ENCODE data around the gene ADGRL3.

ADGRL3 gene

DNA sequence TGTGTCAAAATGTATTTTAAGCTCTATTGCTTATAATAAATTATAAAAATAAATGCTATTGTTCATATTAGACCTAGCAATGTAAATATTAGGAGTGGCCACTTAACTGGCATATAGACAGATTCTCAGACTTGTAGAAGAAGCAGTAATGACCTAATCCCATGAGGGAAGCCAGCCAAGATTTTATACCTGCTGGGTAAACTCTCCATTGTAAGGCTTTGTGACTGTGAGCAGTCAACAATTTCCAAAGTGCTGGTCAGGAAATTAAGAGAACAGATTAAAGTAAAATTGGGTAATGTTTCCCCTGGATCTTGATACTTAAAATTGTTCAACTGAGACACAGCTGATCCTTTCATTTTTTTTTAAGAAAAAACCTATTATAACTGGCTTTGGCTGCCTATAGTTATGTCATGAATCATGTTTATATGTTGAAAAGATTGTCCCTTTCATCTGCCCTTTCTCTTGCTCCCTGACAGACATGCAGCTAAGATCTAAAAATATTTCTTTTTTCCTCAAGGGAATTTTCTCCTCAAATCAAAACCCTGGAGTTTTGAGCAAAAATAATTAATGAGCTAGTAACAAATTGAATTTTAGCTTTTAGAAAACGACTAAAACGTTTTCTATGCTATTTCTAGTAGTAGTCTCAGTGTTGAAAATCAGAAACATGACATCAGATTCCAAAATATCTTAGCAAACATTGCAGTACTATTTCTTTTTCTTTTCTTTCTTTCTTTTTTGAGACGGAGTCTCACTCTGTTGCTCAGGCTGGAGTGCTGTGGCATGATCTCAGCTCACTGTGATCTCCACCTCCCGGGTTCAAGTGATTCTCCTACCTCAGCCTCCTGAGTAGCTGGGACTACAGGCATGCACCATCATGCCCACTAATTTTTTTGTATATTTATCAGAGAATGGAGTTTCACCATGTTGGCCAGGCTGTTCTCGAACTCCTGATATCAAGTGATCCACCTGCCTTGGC lies 77.9 kb downstream of the ADGRL3 start:
- DNase-seq = no peak
- H3K9me3 Mint-ChIP-seq = no peaks in the 10 kb centered on the region
- no peaks in the 10 kb centered on the region for H3K27me3 Mint-ChIP-seq
- H3K4me3 Mint-ChIP-seq = no peak overlapping the region
- ATAC-seq = no peak
- no peaks in the 10 kb centered on the region for H3K4me1 Mint-ChIP-seq
- no peaks in the 10 kb centered on the region for H3K36me3 Mint-ChIP-seq (ENCODE audit: low read depth)
- no peak overlapping the region for H3K27ac Mint-ChIP-seq

DNA sequence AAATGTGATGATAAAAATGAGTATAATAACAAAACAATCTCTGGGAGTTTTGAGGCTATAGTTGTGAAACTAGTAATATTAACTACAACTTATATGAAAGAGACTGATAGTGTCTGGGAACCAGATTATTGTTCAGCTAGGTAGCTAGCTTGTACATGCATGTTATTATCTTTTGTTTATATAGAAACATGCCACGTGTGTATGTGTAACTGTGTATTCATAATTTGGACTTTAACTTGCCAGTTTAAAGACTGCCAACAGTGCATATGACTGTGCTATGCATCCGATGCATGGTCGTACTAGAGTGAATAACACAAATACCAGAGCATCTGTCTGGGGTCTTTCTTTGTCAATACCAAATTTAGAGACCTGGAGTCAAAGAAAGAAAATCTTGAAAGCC lies 92.2 kb downstream of the ADGRL3 start:
- no peaks in the 10 kb centered on the region for H3K4me1 Mint-ChIP-seq
- ATAC-seq (no peak), DNase-seq (no peak)
- no peaks in the 10 kb centered on the region for H3K27me3 Mint-ChIP-seq
- H3K36me3 Mint-ChIP-seq (ENCODE audit: low read depth) = no peaks in the 10 kb centered on the region
- H3K4me3 Mint-ChIP-seq = no peak overlapping the region
- peaks cover 3% of the 10 kb centered on the region for H3K9me3 Mint-ChIP-seq
- H3K27ac Mint-ChIP-seq = no peak overlapping the region

DNA sequence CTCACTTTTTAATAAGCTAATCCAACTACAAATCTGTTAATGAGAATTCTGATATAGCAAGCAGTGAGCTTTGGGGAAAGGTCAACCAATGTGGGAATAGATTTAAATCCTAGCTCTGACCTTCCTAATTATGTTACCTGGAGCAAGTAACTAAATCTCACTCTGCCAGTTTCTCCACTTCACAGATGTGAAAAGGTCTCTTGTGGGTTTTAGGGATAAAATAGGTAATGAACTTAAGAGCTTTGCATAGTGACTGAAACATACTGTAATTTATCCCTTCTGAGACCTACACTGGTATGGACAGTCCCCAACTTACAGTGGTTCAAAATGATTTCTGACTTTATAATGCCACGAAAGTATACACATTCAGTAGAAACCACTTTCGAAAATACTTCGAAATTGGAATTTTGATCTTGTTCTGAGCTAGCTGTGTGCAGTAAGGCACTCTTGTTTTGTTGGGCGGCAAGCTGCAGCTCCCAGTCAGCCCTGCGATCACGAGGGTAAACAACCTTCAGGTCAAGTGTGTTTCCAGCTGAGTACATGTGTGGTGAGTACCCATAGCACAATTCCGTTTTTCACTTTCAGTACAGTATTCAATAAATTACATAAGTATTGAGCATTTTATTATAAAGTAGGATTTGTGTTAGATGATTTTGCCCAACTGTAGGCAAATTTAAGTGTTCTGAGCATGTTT lies 93.7 kb downstream of the ADGRL3 start:
- no peaks in the 10 kb centered on the region for H3K4me1 Mint-ChIP-seq
- DNase-seq (no peak), ATAC-seq (no peak)

DNA sequence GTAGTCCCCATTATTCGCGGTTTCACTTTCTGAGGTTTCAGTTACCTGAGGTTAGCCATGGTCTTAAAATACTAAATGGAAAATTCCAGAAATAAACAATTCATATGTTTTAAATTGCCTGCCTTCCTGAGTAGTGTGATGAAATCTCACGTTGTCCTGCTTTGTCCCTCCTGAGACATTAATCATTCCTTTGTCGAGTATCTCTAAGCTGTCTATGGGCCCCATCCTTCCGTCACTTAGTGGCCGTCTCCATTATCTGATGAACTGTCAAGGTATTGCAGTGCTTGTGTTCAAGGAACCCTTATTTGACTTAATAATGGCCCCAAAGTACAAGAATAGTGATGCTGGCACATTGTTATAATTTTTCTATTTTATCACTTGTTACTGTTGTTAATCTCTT lies 94.8 kb downstream of the ADGRL3 start:
- Mint-ChIP-seq H3K27ac (no peak overlapping the region), H3K9me3 (no peaks in the 10 kb centered on the region), H3K4me3 (no peak overlapping the region), H3K4me1 (no peaks in the 10 kb centered on the region), H3K27me3 (no peaks in the 10 kb centered on the region), H3K36me3 (ENCODE audit: low read depth) (no peaks in the 10 kb centered on the region)
- ATAC-seq (no peak), DNase-seq (no peak)

More for the DNA sequence above, 93.7 kb downstream of the ADGRL3 start:
- Mint-ChIP-seq H3K9me3 (no peaks in the 10 kb centered on the region), H3K36me3 (ENCODE audit: low read depth) (no peaks in the 10 kb centered on the region), H3K4me3 (no peak overlapping the region), H3K27me3 (no peaks in the 10 kb centered on the region), H3K27ac (no peak overlapping the region)

DNA sequence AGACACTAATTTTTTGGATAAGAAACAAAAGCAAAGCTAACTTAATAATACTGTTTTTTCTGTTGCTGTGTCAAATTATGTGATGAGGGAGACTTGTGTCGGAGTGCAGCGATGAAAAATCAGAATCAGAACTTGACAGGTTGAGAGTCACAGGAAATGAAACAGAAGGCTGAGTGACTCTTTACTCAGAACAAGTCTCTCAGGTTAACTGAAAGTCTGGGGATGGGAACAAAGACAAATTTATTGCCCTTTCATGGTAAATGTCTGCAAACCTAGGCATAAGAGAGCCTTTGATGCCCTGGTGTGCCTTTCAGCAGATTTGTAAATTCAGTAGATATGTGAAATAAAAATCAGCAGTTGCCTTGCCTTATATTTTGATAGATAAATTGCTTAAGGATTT lies 96.0 kb downstream of the ADGRL3 start:
- no peaks in the 10 kb centered on the region for H3K27me3 Mint-ChIP-seq
- H3K4me3 Mint-ChIP-seq = no peak overlapping the region
- H3K27ac Mint-ChIP-seq = no peak overlapping the region
- no peaks in the 10 kb centered on the region for H3K36me3 Mint-ChIP-seq (ENCODE audit: low read depth)
- no peak for DNase-seq
- H3K9me3 Mint-ChIP-seq = no peaks in the 10 kb centered on the region
- H3K4me1 Mint-ChIP-seq = no peaks in the 10 kb centered on the region
- no peak for ATAC-seq

DNA sequence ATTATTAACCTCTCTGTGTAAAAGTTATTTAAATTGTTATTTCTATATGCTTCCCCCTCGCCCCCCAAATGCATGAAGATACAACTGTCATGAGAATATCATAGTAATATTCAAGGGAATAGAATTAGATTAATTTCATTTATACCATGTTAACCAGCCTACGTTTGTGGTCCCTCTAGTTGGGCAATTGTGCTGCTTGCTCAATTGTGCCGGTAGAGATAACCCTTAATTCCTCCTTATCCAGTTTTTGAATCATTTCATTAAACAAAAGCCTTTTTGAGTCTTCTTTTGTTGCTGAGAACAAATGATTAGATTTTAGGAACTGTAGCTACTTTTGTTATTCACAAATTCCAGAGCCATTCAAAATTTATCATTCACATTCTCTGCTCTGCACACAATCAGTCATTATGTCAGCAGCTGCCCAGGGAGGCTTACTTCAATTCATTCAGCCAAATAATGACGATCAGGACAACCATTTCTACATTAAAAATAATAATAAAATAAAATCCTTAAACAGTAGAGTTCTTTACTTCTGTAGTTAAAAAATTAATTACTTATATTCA lies 98.1 kb downstream of the ADGRL3 start:
- Mint-ChIP-seq H3K36me3 (ENCODE audit: low read depth) (no peaks in the 10 kb centered on the region), H3K4me3 (no peak overlapping the region), H3K27ac (no peak overlapping the region), H3K4me1 (no peaks in the 10 kb centered on the region), H3K9me3 (no peaks in the 10 kb centered on the region), H3K27me3 (no peaks in the 10 kb centered on the region)
- ATAC-seq (no peak), DNase-seq (no peak)

DNA sequence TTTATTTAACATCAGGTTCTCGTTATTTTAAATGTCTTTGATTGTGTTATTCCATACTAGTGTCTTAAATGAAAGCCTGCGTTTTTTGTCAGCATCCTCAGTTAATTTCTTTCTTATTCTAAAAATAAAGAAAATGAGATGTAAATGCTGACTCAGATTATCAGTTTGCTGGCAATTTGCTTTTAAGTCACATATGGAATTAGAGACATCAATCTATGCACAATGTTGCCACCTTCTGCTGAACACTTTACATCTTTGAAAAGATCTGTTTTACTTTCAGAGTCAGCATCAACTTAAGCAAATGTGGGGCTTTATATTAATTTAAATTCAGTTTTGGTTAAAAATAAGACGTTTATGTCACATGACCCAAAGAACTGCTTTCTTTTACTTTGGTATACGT lies 99.2 kb downstream of the ADGRL3 start:
- no peaks in the 10 kb centered on the region for H3K9me3 Mint-ChIP-seq

DNA sequence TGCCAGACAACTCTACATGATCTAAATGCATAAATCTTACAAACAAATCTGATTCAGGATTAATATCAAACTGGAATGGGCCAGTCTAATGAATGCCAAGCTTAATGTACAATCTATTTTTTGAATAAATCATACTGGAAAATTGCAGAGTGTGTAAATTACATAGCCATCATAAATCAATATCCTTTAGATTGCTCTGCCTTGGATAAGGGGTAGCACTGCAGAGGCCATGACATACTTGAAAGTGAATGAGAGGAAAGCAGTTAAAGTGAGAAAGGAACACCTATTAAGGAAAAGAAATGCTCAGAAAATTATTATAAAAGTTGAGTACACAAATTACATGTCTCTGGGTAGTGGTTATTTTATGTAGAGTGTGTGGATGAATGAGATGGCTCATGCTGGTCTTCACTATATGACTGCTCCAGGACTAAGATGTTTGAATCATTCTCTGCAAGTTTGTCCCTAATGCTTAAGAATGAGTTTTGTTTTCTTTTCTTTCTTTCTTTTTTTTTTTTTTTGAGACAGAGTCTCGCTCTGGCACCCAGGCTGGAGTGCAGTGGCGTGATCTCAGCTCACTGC lies 100.2 kb downstream of the ADGRL3 start:
- no peaks in the 10 kb centered on the region for H3K9me3 Mint-ChIP-seq
- no peak overlapping the region for H3K27ac Mint-ChIP-seq
- DNase-seq (no peak), ATAC-seq (no peak)
- no peaks in the 10 kb centered on the region for H3K27me3 Mint-ChIP-seq
- H3K4me1 Mint-ChIP-seq = no peaks in the 10 kb centered on the region
- no peak overlapping the region for H3K4me3 Mint-ChIP-seq
- H3K36me3 Mint-ChIP-seq (ENCODE audit: low read depth) = no peaks in the 10 kb centered on the region

More for the DNA sequence above, 99.2 kb downstream of the ADGRL3 start:
- H3K4me1 Mint-ChIP-seq = no peaks in the 10 kb centered on the region
- no peak overlapping the region for H3K27ac Mint-ChIP-seq
- H3K36me3 Mint-ChIP-seq (ENCODE audit: low read depth) = no peaks in the 10 kb centered on the region
- ATAC-seq (no peak), DNase-seq (no peak)
- H3K27me3 Mint-ChIP-seq = no peaks in the 10 kb centered on the region
- H3K4me3 Mint-ChIP-seq = no peak overlapping the region

DNA sequence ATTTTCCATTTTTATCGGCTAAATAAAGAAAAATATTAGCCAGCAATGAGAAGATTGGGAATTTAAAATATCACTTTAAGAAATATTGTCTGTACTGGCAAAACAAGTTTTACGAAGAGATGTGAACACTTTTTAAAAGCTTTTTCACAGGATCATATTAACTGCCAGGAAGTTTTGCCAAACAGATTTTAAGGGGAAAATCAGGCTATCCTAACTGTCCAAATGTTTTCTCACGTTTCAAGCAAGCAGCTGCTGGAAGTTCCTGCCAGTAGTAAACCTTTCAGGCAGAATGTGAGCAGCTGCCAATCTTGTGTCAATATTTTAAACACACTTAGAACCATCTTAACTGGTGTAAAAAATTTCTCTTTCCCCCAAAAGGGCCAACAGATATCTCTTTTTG lies 101.1 kb downstream of the ADGRL3 start:
- Mint-ChIP-seq H3K27me3 (no peaks in the 10 kb centered on the region), H3K9me3 (no peaks in the 10 kb centered on the region), H3K36me3 (ENCODE audit: low read depth) (no peaks in the 10 kb centered on the region), H3K27ac (no peak overlapping the region), H3K4me1 (no peaks in the 10 kb centered on the region), H3K4me3 (no peak overlapping the region)
- ATAC-seq = no peak
- no peak for DNase-seq

DNA sequence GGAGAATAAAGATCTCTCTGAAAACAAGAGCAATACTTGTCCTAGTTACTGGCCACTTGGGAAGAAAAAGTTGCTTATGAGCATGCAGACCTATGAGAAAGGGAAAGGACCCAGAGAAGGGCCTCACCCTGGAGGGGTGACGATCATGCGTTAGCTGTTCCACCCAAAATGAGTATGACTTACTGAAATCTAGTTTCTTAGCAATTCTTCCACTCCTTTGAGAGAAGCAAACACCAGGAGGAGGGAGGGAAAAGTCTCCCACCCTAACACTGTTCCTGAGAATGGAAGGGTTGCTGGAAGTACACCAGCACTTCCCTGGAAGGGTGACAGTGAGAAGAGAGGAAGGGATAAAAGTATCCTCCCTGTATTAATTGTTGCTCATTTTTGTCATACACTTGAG lies 107.9 kb downstream of the ADGRL3 start:
- no peak overlapping the region for H3K4me3 Mint-ChIP-seq
- DNase-seq = no peak

DNA sequence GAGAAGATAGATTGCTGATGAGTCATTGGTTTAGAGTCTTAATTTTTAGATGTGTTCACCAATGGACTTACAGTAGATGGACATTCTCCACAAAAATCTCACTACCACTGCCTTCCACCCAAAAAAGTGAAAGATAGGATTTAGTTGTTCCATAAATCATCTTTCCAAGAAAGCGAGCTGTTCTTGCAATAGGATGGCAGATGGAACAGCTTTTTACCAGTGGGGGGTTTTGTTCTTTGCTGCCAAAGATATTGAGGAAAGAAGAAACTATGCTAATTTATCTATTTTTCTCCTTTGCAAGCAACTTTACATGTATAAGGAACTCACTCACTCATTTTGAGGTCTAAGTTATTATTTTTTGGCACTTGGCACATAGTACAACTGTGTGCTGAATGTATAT lies 109.5 kb downstream of the ADGRL3 start:
- no peak for DNase-seq
- H3K36me3 Mint-ChIP-seq (ENCODE audit: low read depth) = no peaks in the 10 kb centered on the region
- H3K4me1 Mint-ChIP-seq = no peaks in the 10 kb centered on the region
- no peak overlapping the region for H3K4me3 Mint-ChIP-seq
- no peak for ATAC-seq
- no peaks in the 10 kb centered on the region for H3K27me3 Mint-ChIP-seq
- no peak overlapping the region for H3K27ac Mint-ChIP-seq
- peaks cover 4% of the 10 kb centered on the region for H3K9me3 Mint-ChIP-seq

More for the DNA sequence above, 107.9 kb downstream of the ADGRL3 start:
- Mint-ChIP-seq H3K27ac (no peak overlapping the region), H3K9me3 (peaks cover 2% of the 10 kb centered on the region), H3K36me3 (ENCODE audit: low read depth) (no peaks in the 10 kb centered on the region), H3K27me3 (no peaks in the 10 kb centered on the region), H3K4me1 (no peaks in the 10 kb centered on the region)
- no peak for ATAC-seq

DNA sequence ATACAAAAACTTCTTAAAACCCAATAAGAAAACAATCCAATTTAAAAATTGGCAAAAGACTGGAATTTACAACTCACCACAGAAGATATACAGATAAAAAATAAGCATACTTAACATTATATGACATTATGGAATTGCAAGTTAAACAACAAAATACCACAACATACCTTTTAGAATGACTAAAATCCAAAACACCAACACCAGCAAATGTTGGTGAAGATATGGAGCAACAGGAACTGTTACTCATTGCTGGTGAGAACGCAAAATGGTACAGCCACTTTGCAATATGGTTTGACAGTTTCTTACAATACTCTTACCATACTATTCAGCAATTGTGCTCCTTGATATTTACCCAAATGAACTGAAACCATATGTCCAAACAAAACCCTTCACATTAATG lies 112.4 kb downstream of the ADGRL3 start:
- no peak overlapping the region for H3K4me3 Mint-ChIP-seq
- peaks cover 4% of the 10 kb centered on the region for H3K9me3 Mint-ChIP-seq
- no peaks in the 10 kb centered on the region for H3K36me3 Mint-ChIP-seq (ENCODE audit: low read depth)
- ATAC-seq (no peak), DNase-seq (no peak)
- H3K4me1 Mint-ChIP-seq = no peaks in the 10 kb centered on the region
- H3K27ac Mint-ChIP-seq = no peak overlapping the region
- no peaks in the 10 kb centered on the region for H3K27me3 Mint-ChIP-seq

DNA sequence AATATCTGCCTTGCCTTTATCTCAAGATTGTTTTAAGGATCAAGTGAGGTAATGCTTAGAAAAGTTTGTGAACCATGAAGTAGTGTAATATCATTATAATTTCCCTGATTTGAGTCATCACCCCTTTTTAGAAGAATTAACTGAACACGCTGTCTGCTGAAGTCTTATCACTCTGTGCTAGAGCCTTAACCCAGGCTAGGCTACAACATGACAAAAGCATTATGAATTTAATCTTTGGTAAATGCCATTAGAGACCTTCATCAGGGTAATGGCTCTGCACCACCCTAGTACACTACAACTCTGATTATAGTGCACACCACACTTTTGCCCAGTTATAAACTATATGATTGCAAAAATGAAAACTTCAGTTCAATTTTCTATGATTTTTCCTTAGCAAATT lies 118.3 kb downstream of the ADGRL3 start:
- H3K27ac Mint-ChIP-seq = no peak overlapping the region
- peaks cover 10% of the 10 kb centered on the region for H3K9me3 Mint-ChIP-seq
- H3K4me3 Mint-ChIP-seq = no peak overlapping the region
- DNase-seq (no peak), ATAC-seq (no peak)
- H3K4me1 Mint-ChIP-seq = no peaks in the 10 kb centered on the region
- H3K36me3 Mint-ChIP-seq (ENCODE audit: low read depth) = no peaks in the 10 kb centered on the region
- H3K27me3 Mint-ChIP-seq = no peaks in the 10 kb centered on the region

DNA sequence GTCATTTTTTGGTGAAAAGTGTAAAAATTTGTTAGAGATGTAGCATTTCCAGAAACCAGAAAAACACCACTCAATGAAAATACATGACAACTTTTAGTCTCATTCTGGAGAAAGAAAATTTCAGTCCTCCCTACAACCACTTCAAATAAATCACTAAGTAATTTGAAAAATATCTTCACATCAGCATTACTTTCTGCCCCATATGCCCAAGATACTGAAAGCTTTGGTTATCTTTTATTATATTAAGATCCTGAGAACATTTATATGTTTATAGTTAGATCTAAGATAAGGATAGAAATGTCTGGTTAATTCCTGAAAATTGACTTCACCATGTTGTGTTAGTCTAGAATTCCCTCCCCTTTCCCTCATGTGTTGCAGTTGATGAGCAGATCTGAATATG lies 119.0 kb downstream of the ADGRL3 start:
- Mint-ChIP-seq H3K36me3 (ENCODE audit: low read depth) (no peaks in the 10 kb centered on the region), H3K4me3 (no peak overlapping the region), H3K9me3 (peaks cover 17% of the 10 kb centered on the region), H3K27me3 (no peaks in the 10 kb centered on the region), H3K4me1 (no peaks in the 10 kb centered on the region), H3K27ac (no peak overlapping the region)
- ATAC-seq (no peak), DNase-seq (no peak)

DNA sequence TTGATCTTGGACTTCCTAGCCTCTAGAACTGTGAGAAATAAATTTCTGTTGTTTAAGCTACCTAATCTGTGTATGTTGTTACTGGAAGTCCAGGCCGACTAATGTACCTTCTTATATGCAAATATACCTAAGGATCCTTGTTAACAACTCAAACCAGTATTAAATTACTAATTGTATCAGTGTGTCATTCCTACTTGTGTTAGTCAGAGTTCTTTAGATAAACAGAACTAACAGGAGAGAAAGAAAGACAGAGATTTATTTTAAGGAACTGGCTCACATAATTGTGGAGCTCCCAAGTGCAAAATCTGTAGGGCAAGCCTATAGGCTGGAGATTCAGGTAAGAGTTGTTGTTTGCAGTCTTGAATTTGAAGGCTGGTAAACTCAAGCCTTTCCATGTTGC lies 120.0 kb downstream of the ADGRL3 start:
- DNase-seq (no peak), ATAC-seq (no peak)
- Mint-ChIP-seq H3K27me3 (no peaks in the 10 kb centered on the region), H3K27ac (no peak overlapping the region), H3K9me3 (peaks cover 18% of the 10 kb centered on the region), H3K36me3 (ENCODE audit: low read depth) (no peaks in the 10 kb centered on the region), H3K4me3 (no peak overlapping the region), H3K4me1 (no peaks in the 10 kb centered on the region)

All from activated naive CD8-positive, alpha-beta T cell treated with anti-CD3 and anti-CD28 coated beads, Interleukin-2, amount 50 U/mL, for 24 hours (primary cell).